Measurements from ENCODE around the gene ZMYND19.
"Not testable (repeated sequence)": the region's sequence is repeated elsewhere in the genome, so short reads cannot be mapped to it uniquely, and the experiment has no call there.

ZMYND19 gene

DNA sequence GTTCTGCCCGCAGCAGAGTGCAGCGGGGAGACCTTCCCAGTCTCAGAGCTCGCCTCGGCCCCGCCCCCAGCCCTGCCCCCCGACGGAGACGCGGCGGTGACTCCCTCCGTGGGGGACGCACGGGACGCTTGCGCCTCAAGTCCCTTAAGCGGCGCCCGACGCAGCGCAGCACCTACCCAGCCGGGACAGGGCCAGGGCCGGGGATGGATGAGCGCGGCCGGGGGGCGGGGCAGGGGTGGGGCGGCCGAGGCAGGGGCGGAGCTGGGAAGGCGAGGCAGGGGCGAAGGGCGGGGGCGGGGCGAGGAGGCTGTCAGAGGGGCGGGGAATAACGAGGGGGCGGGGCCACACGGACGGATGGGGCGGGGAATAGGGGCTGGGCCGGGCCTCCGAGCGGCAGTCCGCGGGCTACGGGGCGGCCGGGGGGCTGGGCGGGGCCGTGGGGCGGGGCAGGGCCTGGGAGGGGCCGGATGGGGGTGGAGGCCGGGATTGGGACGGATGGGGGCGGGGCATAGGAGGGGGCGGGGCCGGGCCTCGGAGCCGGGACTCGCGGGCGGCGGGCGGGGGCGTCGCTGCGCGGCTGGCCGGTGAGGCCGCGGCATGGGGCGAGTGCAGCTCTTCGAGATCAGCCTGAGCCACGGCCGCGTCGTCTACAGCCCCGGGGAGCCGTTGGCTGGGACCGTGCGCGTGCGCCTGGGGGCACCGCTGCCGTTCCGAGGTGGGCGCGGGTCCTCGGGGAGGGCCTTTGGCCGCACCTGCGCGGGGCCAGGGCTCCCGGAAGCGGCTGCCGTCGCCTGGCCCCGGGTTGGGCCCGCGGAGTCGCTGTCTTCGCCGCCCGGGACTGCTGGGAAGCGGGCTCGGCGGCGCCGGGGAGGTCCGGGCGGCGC, 15.1 kb upstream of the ZMYND19 start, which contains the start of gene ARRDC1:
ARRDC1 (plus strand) TSS at position 566 of the 884 bp plus-strand sequence; CDS start at position 598, 32 bp downstream.
- Histone ChIP-seq H3K9ac (ENCODE audit: low read depth in 1 of 2, low read length in 2 of 2) (peak within 1 kb of the TSS; percentile 68 to 94), H3K27ac (ENCODE audit: low read depth in 2 of 2, low read length in 2 of 2) (peak within 1 kb of the TSS; percentile 95 to 97), H3K4me1 (ENCODE audit: control insufficient read depth in 2 of 2, insufficient read depth in 2 of 2, low read length in 2 of 2) (peaks cover 15 to 19% of the 10 kb centered on the region in 2 donors)

GRCh38 chr9:137604345-137605086, 14.2 kb upstream of the ZMYND19 start:
- Histone ChIP-seq H3K4me1 (ENCODE audit: control insufficient read depth in 2 of 2, insufficient read depth in 2 of 2, low read length in 2 of 2) (peaks cover 15 to 19% of the 10 kb centered on the region in 2 donors), H3K9me3 (ENCODE audit: control insufficient read depth in 2 of 2, low read length in 2 of 2) (no peaks in the 10 kb centered on the region), H3K27ac (ENCODE audit: low read depth in 2 of 2, low read length in 2 of 2) (peak overlapping the region in 1 of 2 donors; percentile 22), H3K9ac (ENCODE audit: low read depth in 1 of 2, low read length in 2 of 2) (no peak overlapping the region), H3K36me3 (ENCODE audit: control insufficient read depth in 2 of 2, insufficient read depth in 2 of 2, low read length in 2 of 2) (no peaks in the 10 kb centered on the region), H3K4me3 (ENCODE audit: low read length in 2 of 2) (peak overlapping the region in 1 of 2 donors; percentile 23), H3K27me3 (ENCODE audit: control insufficient read depth in 2 of 2, insufficient read depth in 2 of 2, low read length in 2 of 2) (no peaks in the 10 kb centered on the region)

More for the DNA sequence above, 15.1 kb upstream of the ZMYND19 start, which contains the start of gene ARRDC1:
- H3K27me3 ChIP-seq (ENCODE audit: control insufficient read depth in 2 of 2, insufficient read depth in 2 of 2, low read length in 2 of 2): no peaks in the 10 kb centered on the region
- no peaks in the 10 kb centered on the region for H3K36me3 ChIP-seq (ENCODE audit: control insufficient read depth in 2 of 2, insufficient read depth in 2 of 2, low read length in 2 of 2)
- peak within 1 kb of the TSS; percentile 65 to 86 for H3K4me3 ChIP-seq (ENCODE audit: low read length in 2 of 2)
- no peaks in the 10 kb centered on the region for H3K9me3 ChIP-seq (ENCODE audit: control insufficient read depth in 2 of 2, low read length in 2 of 2)

DNA sequence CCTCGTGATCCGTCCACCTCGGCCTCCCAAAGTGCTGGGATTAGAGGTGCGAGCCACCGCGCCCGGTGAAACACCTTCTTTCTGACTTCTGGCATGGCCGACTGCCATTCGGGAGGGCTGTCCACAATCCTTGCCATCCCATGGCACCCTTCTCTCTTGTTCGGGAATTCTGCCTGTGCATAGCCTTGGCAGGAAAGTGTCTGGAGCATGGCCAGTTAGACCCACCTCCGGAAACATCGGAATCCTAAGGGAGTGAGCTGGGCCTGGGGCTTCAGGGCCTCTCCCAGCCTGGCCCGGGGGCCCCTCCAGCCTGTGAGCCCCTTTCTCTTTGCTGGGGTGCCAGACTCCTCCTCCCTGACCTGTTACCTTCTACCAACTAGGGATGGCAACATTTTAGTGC, 13.6 kb upstream of the ZMYND19 start:
- no peaks in the 10 kb centered on the region for H3K36me3 ChIP-seq (ENCODE audit: control insufficient read depth in 2 of 2, insufficient read depth in 2 of 2, low read length in 2 of 2)
- no peak overlapping the region for H3K9ac ChIP-seq (ENCODE audit: low read depth in 1 of 2, low read length in 2 of 2)
- peaks cover 15 to 19% of the 10 kb centered on the region in 2 donors for H3K4me1 ChIP-seq (ENCODE audit: control insufficient read depth in 2 of 2, insufficient read depth in 2 of 2, low read length in 2 of 2)
- H3K9me3 ChIP-seq (ENCODE audit: control insufficient read depth in 2 of 2, low read length in 2 of 2): no peaks in the 10 kb centered on the region
- no peak overlapping the region for H3K27ac ChIP-seq (ENCODE audit: low read depth in 2 of 2, low read length in 2 of 2)
- H3K4me3 ChIP-seq (ENCODE audit: low read length in 2 of 2): no peak overlapping the region
- no peaks in the 10 kb centered on the region for H3K27me3 ChIP-seq (ENCODE audit: control insufficient read depth in 2 of 2, insufficient read depth in 2 of 2, low read length in 2 of 2)

- no peak overlapping the region for H3K27ac ChIP-seq (ENCODE audit: low read depth in 2 of 2, low read length in 2 of 2)
Measured at GRCh38 chr9:137602661-137603060, 12.3 kb upstream of the ZMYND19 start.

DNA sequence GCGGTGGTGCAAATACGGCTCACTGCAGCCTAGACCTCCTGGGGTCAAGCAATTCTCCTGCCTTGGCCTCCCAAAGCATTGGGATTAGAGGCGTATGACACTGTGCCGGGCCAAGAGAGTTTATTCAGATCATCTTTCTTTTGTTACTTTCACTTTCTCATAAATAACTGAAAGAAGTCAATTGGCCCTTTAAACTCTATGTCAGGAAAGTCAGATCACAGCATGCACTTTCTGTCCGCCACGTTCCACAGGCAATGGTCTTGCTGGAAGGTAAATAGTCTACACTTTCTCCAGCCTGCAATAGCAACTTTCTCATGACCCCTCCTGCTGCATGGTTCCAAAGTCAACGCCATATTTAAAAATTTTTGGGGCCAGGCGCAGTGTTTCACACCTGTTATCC, 8.6 kb upstream of the ZMYND19 start:
- Histone ChIP-seq H3K27me3 (ENCODE audit: control insufficient read depth in 2 of 2, insufficient read depth in 2 of 2, low read length in 2 of 2) (no peaks in the 10 kb centered on the region), H3K9me3 (ENCODE audit: control insufficient read depth in 2 of 2, low read length in 2 of 2) (no peaks in the 10 kb centered on the region), H3K27ac (ENCODE audit: low read depth in 2 of 2, low read length in 2 of 2) (no peak overlapping the region), H3K36me3 (ENCODE audit: control insufficient read depth in 2 of 2, insufficient read depth in 2 of 2, low read length in 2 of 2) (no peaks in the 10 kb centered on the region), H3K9ac (ENCODE audit: low read depth in 1 of 2, low read length in 2 of 2) (no peak overlapping the region), H3K4me3 (ENCODE audit: low read length in 2 of 2) (no peak overlapping the region), H3K4me1 (ENCODE audit: control insufficient read depth in 2 of 2, insufficient read depth in 2 of 2, low read length in 2 of 2) (no peaks in the 10 kb centered on the region)

More at GRCh38 chr9:137602661-137603060, 12.3 kb upstream of the ZMYND19 start:
- no peaks in the 10 kb centered on the region for H3K36me3 ChIP-seq (ENCODE audit: control insufficient read depth in 2 of 2, insufficient read depth in 2 of 2, low read length in 2 of 2)
- no peaks in the 10 kb centered on the region for H3K27me3 ChIP-seq (ENCODE audit: control insufficient read depth in 2 of 2, insufficient read depth in 2 of 2, low read length in 2 of 2)
- H3K9ac ChIP-seq (ENCODE audit: low read depth in 1 of 2, low read length in 2 of 2): no peak overlapping the region
- no peak overlapping the region for H3K4me3 ChIP-seq (ENCODE audit: low read length in 2 of 2)
- H3K9me3 ChIP-seq (ENCODE audit: control insufficient read depth in 2 of 2, low read length in 2 of 2): no peaks in the 10 kb centered on the region
- H3K4me1 ChIP-seq (ENCODE audit: control insufficient read depth in 2 of 2, insufficient read depth in 2 of 2, low read length in 2 of 2): peaks cover 15 to 16% of the 10 kb centered on the region in 2 donors

DNA sequence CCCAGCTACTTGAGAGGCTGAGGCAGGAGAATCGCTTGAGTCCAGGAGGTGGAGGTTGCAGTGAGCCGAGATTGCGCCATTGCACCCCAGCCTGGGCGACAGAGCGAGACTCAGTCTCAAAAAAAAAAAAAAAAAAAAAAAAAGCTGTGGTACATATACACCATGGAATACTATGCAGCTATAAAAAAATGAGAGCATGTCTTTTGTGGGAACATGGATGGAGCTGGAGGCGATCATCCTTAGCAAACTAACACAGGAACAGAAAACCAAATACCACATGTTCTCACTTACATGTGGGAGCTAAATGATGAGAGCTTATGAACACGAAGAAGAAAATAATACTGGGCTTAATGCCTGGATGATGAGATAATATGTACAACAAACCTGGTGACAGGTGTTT, 6.3 kb upstream of the ZMYND19 start:
- not testable (repeated sequence) for H3K9ac ChIP-seq (ENCODE audit: low read depth in 1 of 2, low read length in 2 of 2); H3K27me3 ChIP-seq (ENCODE audit: control insufficient read depth in 2 of 2, insufficient read depth in 2 of 2, low read length in 2 of 2); H3K36me3 ChIP-seq (ENCODE audit: control insufficient read depth in 2 of 2, insufficient read depth in 2 of 2, low read length in 2 of 2); H3K27ac ChIP-seq (ENCODE audit: low read depth in 2 of 2, low read length in 2 of 2); H3K4me1 ChIP-seq (ENCODE audit: control insufficient read depth in 2 of 2, insufficient read depth in 2 of 2, low read length in 2 of 2); H3K9me3 ChIP-seq (ENCODE audit: control insufficient read depth in 2 of 2, low read length in 2 of 2); H3K4me3 ChIP-seq (ENCODE audit: low read length in 2 of 2)

GRCh38 chr9:137593176-137593575, 2.9 kb upstream of the ZMYND19 start:
- peaks cover 0 to 4% of the 10 kb centered on the region in 2 donors for H3K36me3 ChIP-seq (ENCODE audit: control insufficient read depth in 2 of 2, insufficient read depth in 2 of 2, low read length in 2 of 2)
- H3K27ac ChIP-seq (ENCODE audit: low read depth in 2 of 2, low read length in 2 of 2): no peak overlapping the region
- no peaks in the 10 kb centered on the region for H3K27me3 ChIP-seq (ENCODE audit: control insufficient read depth in 2 of 2, insufficient read depth in 2 of 2, low read length in 2 of 2)
- no peak overlapping the region for H3K9ac ChIP-seq (ENCODE audit: low read depth in 1 of 2, low read length in 2 of 2)
- no peaks in the 10 kb centered on the region for H3K9me3 ChIP-seq (ENCODE audit: control insufficient read depth in 2 of 2, low read length in 2 of 2)
- no peak overlapping the region for H3K4me3 ChIP-seq (ENCODE audit: low read length in 2 of 2)
- H3K4me1 ChIP-seq (ENCODE audit: control insufficient read depth in 2 of 2, insufficient read depth in 2 of 2, low read length in 2 of 2): peaks cover 8 to 14% of the 10 kb centered on the region in 2 donors

- no peak overlapping the region for H3K9ac ChIP-seq (ENCODE audit: low read depth in 1 of 2, low read length in 2 of 2)
- H3K27ac ChIP-seq (ENCODE audit: low read depth in 2 of 2, low read length in 2 of 2): no peak overlapping the region
- H3K27me3 ChIP-seq (ENCODE audit: control insufficient read depth in 2 of 2, insufficient read depth in 2 of 2, low read length in 2 of 2): no peaks in the 10 kb centered on the region
- H3K4me1 ChIP-seq (ENCODE audit: control insufficient read depth in 2 of 2, insufficient read depth in 2 of 2, low read length in 2 of 2): peaks cover 8 to 14% of the 10 kb centered on the region in 2 donors
- no peaks in the 10 kb centered on the region for H3K9me3 ChIP-seq (ENCODE audit: control insufficient read depth in 2 of 2, low read length in 2 of 2)
- no peak overlapping the region for H3K4me3 ChIP-seq (ENCODE audit: low read length in 2 of 2)
- H3K36me3 ChIP-seq (ENCODE audit: control insufficient read depth in 2 of 2, insufficient read depth in 2 of 2, low read length in 2 of 2): peaks cover under 1 to 5% of the 10 kb centered on the region in 2 donors
Measured at GRCh38 chr9:137592767-137593166, 2.5 kb upstream of the ZMYND19 start.

- Histone ChIP-seq H3K4me1 (ENCODE audit: control insufficient read depth in 2 of 2, insufficient read depth in 2 of 2, low read length in 2 of 2) (peaks cover 8 to 14% of the 10 kb centered on the region in 2 donors), H3K9ac (ENCODE audit: low read depth in 1 of 2, low read length in 2 of 2) (no peak overlapping the region), H3K27me3 (ENCODE audit: control insufficient read depth in 2 of 2, insufficient read depth in 2 of 2, low read length in 2 of 2) (no peaks in the 10 kb centered on the region), H3K9me3 (ENCODE audit: control insufficient read depth in 2 of 2, low read length in 2 of 2) (no peaks in the 10 kb centered on the region), H3K36me3 (ENCODE audit: control insufficient read depth in 2 of 2, insufficient read depth in 2 of 2, low read length in 2 of 2) (peaks cover 18 to 19% of the 10 kb centered on the region in 2 donors), H3K4me3 (ENCODE audit: low read length in 2 of 2) (peak overlapping the region; percentile 58 to 70), H3K27ac (ENCODE audit: low read depth in 2 of 2, low read length in 2 of 2) (no peak overlapping the region)
Measured at GRCh38 chr9:137590123-137590468, 216 bp downstream of the ZMYND19 start.
